Heart left ventricle (tissue), 16 donors: ENCODE results near the gene KCNJ9. TPM values are rescaled to one million over a fixed set of nuclear protein-coding genes. Genes with fewer than 3 reads are reported as not detected.

Source experiments
- ATAC-seq, 4 donors: fragments of 200-7000 bp; cut with Tn5 transposase; one replicate each; pipeline ENCODE4 v1.9.1; 2020 to 2022; ENCODE audit warnings: moderate library complexity in 4 of 4, mild to moderate bottlenecking in 3 of 4, moderate number of reproducible peaks in 1 of 4
- DNase-seq, 5 donors: peaks; one replicate each; pipeline ENCODE4 v3.0.0-alpha.2; 2020
- H3K27ac ChIP-seq, 12 donors: fragments of 200-600 bp; sonication (generic) in 4 of 12; one replicate each; pipeline versions ENCODE4 v1.5.0 to v1.8.0; 2016 to 2022; ENCODE audit warnings: mild to moderate bottlenecking in 2 of 12
- H3K27me3 ChIP-seq, 9 donors: fragments of 200-600 bp; sonication (generic) in 2 of 9; one replicate each; pipeline versions ENCODE4 v1.5.1 to v1.8.0; 2016 to 2022; ENCODE audit warnings: mild to moderate bottlenecking in 3 of 9
- H3K36me3 ChIP-seq, 9 donors: fragments of 200-600 bp; sonication (generic) in 2 of 9; one replicate each; pipeline versions ENCODE4 v1.5.0 to v1.8.0; 2018 to 2022; ENCODE audit warnings: mild to moderate bottlenecking in 2 of 9
- H3K4me1 ChIP-seq, 12 donors: fragments of 200-600 bp; sonication (generic) in 4 of 12; one replicate each; pipeline versions ENCODE4 v1.5.0 to v1.8.0; 2016 to 2022; ENCODE audit warnings: mild to moderate bottlenecking in 3 of 12
- H3K4me3 ChIP-seq, 12 donors: fragments of 200-600 bp; sonication (generic) in 4 of 12; one replicate each; pipeline versions ENCODE4 v1.5.0 to v1.8.0; 2017 to 2022; ENCODE audit warnings: mild to moderate bottlenecking in 9 of 12, moderate library complexity in 4 of 12
- H3K9me3 ChIP-seq, 12 donors: fragments of 200-600 bp; sonication (generic) in 4 of 12; one replicate each; pipeline versions ENCODE4 v1.5.0 to v1.8.0; 2016 to 2022; ENCODE audit warnings: mild to moderate bottlenecking in 1 of 12
- POLR2A ChIP-seq, 2 donors: fragments of 450-650 bp; IDR thresholded peaks; one replicate each; pipeline ENCODE4 v1.6.1; 2017; ENCODE audit warnings: antibody characterized with exemption in 2 of 2, mild to moderate bottlenecking in 2 of 2, moderate library complexity in 2 of 2
- WGBS, 4 donors: extraction: QIAGEN DNeasy Blood & Tissue Kit in 2 of 4; methylation state at CpG; one replicate each; pipeline versions ENCODE4 v1.1.5 to v1.1.7; 2013 to 2018; 5-methylcytosine and 5-hydroxymethylcytosine counted together
- intact Hi-C, 10 donors: fragments of 100-400 bp; cut with DNase I; formaldehyde crosslinking; loops; one replicate each; pipeline versions ENCODE4 v1.11.1 to v1.14.2; 2022
- polyA plus RNA-seq, 2 donors: library from polyadenylated mRNA; stranded (reverse); fragments of 200-250 nt; gene quantifications; one replicate each; pipeline ENCODE4 v1.2.3, GENCODE V29; 2013
- total RNA-seq, 9 donors: library from RNA; depleted of rRNA in 2 of 9; stranded (reverse); fragments of >200 nt in 2 of 9; fragmentation: NEBNext Ultra II Directional in 3 of 9; extraction: Animal tissue kit (Norgen Biotek cat#: 25700) in 3 of 9; gene quantifications; one replicate each; pipeline versions ENCODE4 v1.1.0 to v1.2.4, GENCODE V29; 2016 to 2023
- TF ChIP-seq, protein P1 (sequence below), 12 donors: fragments of 200-600 bp; sonication (generic) in 4 of 12; IDR thresholded peaks; one replicate each; pipeline versions ENCODE4 v1.5.0 to v1.8.0; 2018 to 2022; ENCODE audit warnings: antibody characterized with exemption in 12 of 12, mild to moderate bottlenecking in 5 of 12
- donor health status: ischemic (EF 13 %, LVEDD 7.1; RV severe dilation, severe dysfunction).
- donor health status: healthy with polysubstance abuse.
- donor health status: DM: no; HTN: yes; CAD: no.
- donor health status: DM: no; HTN: no; CAD: no.
- donor health status: ischemic (EF 25% LVEDD 6.9; RV normal size, moderate dysfunction).
- donor health status: ischemic (EF 25% LVEDD 5.7; RV mildly dilated, moderate dysfunction).
- donor health status: healthy.
- donor health status: DM: yes; HTN: yes; CAD: no.
- donor health status: ischemic (EF 35%, LVEDD 5.7; RV mildly dilated, moderate dysfunction).
- donor health status: nonischemic (EF 11% LVEDD 7.7; RV severe dilation, severe dysfunction).
- donor health status: DM: yes; HTN: yes; CAD: no.
- donor health status: PGD.
- donor health status: ischemic (EF 29% LVEDD 5.4; RV normal size, mild dysfunction).
- donor health status: nonischemic (EF 23%, LVEDD 6.1; RV moderate dilation, normal function).

The KCNJ9 gene
- total and polyA plus RNA-seq, 11 donors = 0.06 to 0.29 (median 0.08) TPM; not detected in 8

- peaks cover 0 to 52% (median 16%) of the 10 kb centered on the region in 9 donors for H3K36me3 ChIP-seq
- TF ChIP-seq POLR2A (IDR thresholded peaks at IDR 0.05) = no peak
- TF ChIP-seq, protein P1, sequence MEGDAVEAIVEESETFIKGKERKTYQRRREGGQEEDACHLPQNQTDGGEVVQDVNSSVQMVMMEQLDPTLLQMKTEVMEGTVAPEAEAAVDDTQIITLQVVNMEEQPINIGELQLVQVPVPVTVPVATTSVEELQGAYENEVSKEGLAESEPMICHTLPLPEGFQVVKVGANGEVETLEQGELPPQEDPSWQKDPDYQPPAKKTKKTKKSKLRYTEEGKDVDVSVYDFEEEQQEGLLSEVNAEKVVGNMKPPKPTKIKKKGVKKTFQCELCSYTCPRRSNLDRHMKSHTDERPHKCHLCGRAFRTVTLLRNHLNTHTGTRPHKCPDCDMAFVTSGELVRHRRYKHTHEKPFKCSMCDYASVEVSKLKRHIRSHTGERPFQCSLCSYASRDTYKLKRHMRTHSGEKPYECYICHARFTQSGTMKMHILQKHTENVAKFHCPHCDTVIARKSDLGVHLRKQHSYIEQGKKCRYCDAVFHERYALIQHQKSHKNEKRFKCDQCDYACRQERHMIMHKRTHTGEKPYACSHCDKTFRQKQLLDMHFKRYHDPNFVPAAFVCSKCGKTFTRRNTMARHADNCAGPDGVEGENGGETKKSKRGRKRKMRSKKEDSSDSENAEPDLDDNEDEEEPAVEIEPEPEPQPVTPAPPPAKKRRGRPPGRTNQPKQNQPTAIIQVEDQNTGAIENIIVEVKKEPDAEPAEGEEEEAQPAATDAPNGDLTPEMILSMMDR (IDR thresholded peaks at IDR 0.05) = no peak
- intact Hi-C loops = no loop called here
These were observed 39.5 kb downstream of the KCNJ9 start for GRCh38 chr1:160120797-160121196.

GRCh38 chr1:160121388-160121787 lies 40.0 kb downstream of the KCNJ9 start:
- no peaks in the 10 kb centered on the region for H3K9me3 ChIP-seq
- peaks cover 0 to 58% (median 22%) of the 10 kb centered on the region in 9 donors for H3K36me3 ChIP-seq
- H3K4me1 ChIP-seq = peaks cover 0 to 71% (median 32%) of the 10 kb centered on the region in 12 donors
- no peaks in the 10 kb centered on the region for H3K27me3 ChIP-seq
- no peak for TF ChIP-seq POLR2A (IDR thresholded peaks at IDR 0.05)
- TF ChIP-seq, protein P1 (IDR thresholded peaks at IDR 0.05) = no peak
- intact Hi-C loops = no loop called here
- peak overlapping the region in 3 of 12 donors; percentile 25 to 52 (median 36) for H3K27ac ChIP-seq
- ATAC-seq (no peak), DNase-seq (no peak)
- H3K4me3 ChIP-seq = no peak overlapping the region
- WGBS, 4 donors = 80 to 95% (median 88%) methylated on average over 1 of the region's 1 CpG

More at GRCh38 chr1:160120797-160121196, 39.5 kb downstream of the KCNJ9 start:
- H3K4me1 ChIP-seq = peaks cover 0 to 69% (median 30%) of the 10 kb centered on the region in 12 donors
- ATAC-seq (no peak), DNase-seq (no peak)
- no peaks in the 10 kb centered on the region for H3K9me3 ChIP-seq
- peak overlapping the region in 3 of 12 donors; percentile 19 to 52 (median 25) for H3K27ac ChIP-seq
- no peak overlapping the region for H3K4me3 ChIP-seq
- no peaks in the 10 kb centered on the region for H3K27me3 ChIP-seq
- 84 to 88% (median 87%) methylated on average over 5 of the region's 5 CpGs for WGBS, 4 donors

- Histone ChIP-seq H3K27ac (peak overlapping the region in 5 of 12 donors; percentile 60 to 80 (median 71)), H3K27me3 (no peaks in the 10 kb centered on the region), H3K36me3 (peaks cover 0 to 74% (median 36%) of the 10 kb centered on the region in 9 donors), H3K4me1 (peaks cover 0 to 83% (median 37%) of the 10 kb centered on the region in 12 donors), H3K4me3 (no peak overlapping the region), H3K9me3 (no peaks in the 10 kb centered on the region)
- intact Hi-C loops = no loop called here
- WGBS, 4 donors = 84 to 93% (median 87%) methylated on average over 15 to 16 of the region's 16 CpGs
- no peak for ATAC-seq
- no peak for DNase-seq
- TF ChIP-seq POLR2A (IDR thresholded peaks at IDR 0.05) = no peak
- TF ChIP-seq, protein P1 (IDR thresholded peaks at IDR 0.05) = no peak
These were observed 41.7 kb downstream of the KCNJ9 start for GRCh38 chr1:160122978-160123495.

- no peak for ATAC-seq
- H3K4me3 ChIP-seq = no peak overlapping the region
These were observed 42.4 kb downstream of the KCNJ9 start for GRCh38 chr1:160123726-160124125.

More at GRCh38 chr1:160123726-160124125, 42.4 kb downstream of the KCNJ9 start:
- no peaks in the 10 kb centered on the region for H3K27me3 ChIP-seq
- TF ChIP-seq, protein P1 (IDR thresholded peaks at IDR 0.05) = no peak
- TF ChIP-seq POLR2A (IDR thresholded peaks at IDR 0.05) = no peak
- H3K4me1 ChIP-seq = peaks cover 0 to 83% (median 34%) of the 10 kb centered on the region in 12 donors
- H3K9me3 ChIP-seq = no peaks in the 10 kb centered on the region
- peak overlapping the region in 9 of 12 donors; percentile 58 to 87 (median 71) for H3K27ac ChIP-seq
- H3K36me3 ChIP-seq = peaks cover 0 to 79% (median 43%) of the 10 kb centered on the region in 9 donors
- intact Hi-C loops = no loop called here
- no peak for DNase-seq
